ENCODE data around the gene SLC1A3.

- TF ChIP-seq CTCF (IDR thresholded peaks at IDR 0.05; ENCODE audit: low read depth, low read length) (no peak), MAX (IDR thresholded peaks at IDR 0.05; ENCODE audit: low read depth, low read length) (no peak), POLR2A (IDR thresholded peaks at IDR 0.05; ENCODE audit: extremely low read depth, insufficient read length) (no peak), MYC (IDR thresholded peaks at IDR 0.05; ENCODE audit: low read depth, low read length) (no peak)
Observed at GRCh38 chr5:36694351-36694750, 87.9 kb downstream of the SLC1A3 start.

All from NB4 (cell line).